Mucosa of descending colon (tissue), 3 donors: Measurements from ENCODE around the gene ALDH1B1. TPM values are rescaled to one million over a fixed set of nuclear protein-coding genes. Genes with fewer than 3 reads are reported as not detected.
A peak's percentile ranks its signal among the peaks of the same experiment; 100 is the strongest.
"Not testable (repeated sequence)": the region's sequence is repeated elsewhere in the genome, so short reads cannot be mapped to it uniquely, and the experiment has no call there.

Experiments used
- ATAC-seq: fragments of 200-7000 bp; cut with Tn5 transposase; one replicate; pipeline ENCODE4 v1.9.1; 2020; ENCODE audit warnings: mild to moderate bottlenecking, moderate library complexity
- DNase-seq, 3 donors: peaks; one replicate each; pipeline ENCODE4 v3.0.0-alpha.2; 2020
- H3K36me3 ChIP-seq: fragments of 200-600 bp; one replicate; pipeline ENCODE4 v1.8.0; 2021; ENCODE audit warnings: low read depth, mild to moderate bottlenecking
- H3K4me1 ChIP-seq: fragments of 200-600 bp; one replicate; pipeline ENCODE4 v1.8.0; 2021; ENCODE audit warnings: low read depth, mild to moderate bottlenecking
- H3K4me3 ChIP-seq: fragments of 200-600 bp; one replicate; pipeline ENCODE4 v1.8.0; 2021; ENCODE audit warnings: mild to moderate bottlenecking
- H3K9me3 ChIP-seq: fragments of 200-600 bp; one replicate; pipeline ENCODE4 v1.8.0; 2021; ENCODE audit warnings: mild to moderate bottlenecking
- intact Hi-C, 2 donors: fragments of 100-400 bp; cut with DNase I in 1 of 2; cut with micrococcal nuclease in 1 of 2; formaldehyde crosslinking; loops; one replicate each; pipeline versions ENCODE4 v1.11.0 to v1.11.1; 2022; cut with DNase I, micrococcal nuclease
- total RNA-seq, 3 donors: library from RNA; stranded (reverse); fragmentation: NEBNext Ultra II Directional in 2 of 3; extraction: Animal tissue kit (Norgen Biotek cat#: 25700) in 2 of 3; gene quantifications; one replicate each; pipeline versions ENCODE4 v1.2.1 to v1.2.4, GENCODE V29; 2021 to 2023
- TF ChIP-seq, protein P1 (sequence below): fragments of 200-600 bp; IDR thresholded peaks from one replicate; pipeline ENCODE4 v1.8.0; 2022; ENCODE audit warnings: antibody characterized with exemption, mild to moderate bottlenecking
- donor health status: DM: no; HTN: no; CAD: no; lungs with moderate emphysema.
- donor health status: DM: no; HTN: no; CAD: no.
- donor health status: DM: no; HTN: yes; CAD: no.

The ALDH1B1 gene
- total RNA-seq, 3 donors from 2014 or later = 39.5 to 58.1 (median 52.5) TPM

GRCh38 chr9:38376021-38376670 is 16.4 kb upstream of the ALDH1B1 start:
- Histone ChIP-seq H3K36me3 (no peaks in the 10 kb centered on the region), H3K4me1 (peaks cover 3% of the 10 kb centered on the region), H3K9me3 (no peaks in the 10 kb centered on the region), H3K4me3 (no peak overlapping the region)
- intact Hi-C loops = no loop called here
- no peak for DNase-seq
- ATAC-seq = no peak
- TF ChIP-seq, protein P1, sequence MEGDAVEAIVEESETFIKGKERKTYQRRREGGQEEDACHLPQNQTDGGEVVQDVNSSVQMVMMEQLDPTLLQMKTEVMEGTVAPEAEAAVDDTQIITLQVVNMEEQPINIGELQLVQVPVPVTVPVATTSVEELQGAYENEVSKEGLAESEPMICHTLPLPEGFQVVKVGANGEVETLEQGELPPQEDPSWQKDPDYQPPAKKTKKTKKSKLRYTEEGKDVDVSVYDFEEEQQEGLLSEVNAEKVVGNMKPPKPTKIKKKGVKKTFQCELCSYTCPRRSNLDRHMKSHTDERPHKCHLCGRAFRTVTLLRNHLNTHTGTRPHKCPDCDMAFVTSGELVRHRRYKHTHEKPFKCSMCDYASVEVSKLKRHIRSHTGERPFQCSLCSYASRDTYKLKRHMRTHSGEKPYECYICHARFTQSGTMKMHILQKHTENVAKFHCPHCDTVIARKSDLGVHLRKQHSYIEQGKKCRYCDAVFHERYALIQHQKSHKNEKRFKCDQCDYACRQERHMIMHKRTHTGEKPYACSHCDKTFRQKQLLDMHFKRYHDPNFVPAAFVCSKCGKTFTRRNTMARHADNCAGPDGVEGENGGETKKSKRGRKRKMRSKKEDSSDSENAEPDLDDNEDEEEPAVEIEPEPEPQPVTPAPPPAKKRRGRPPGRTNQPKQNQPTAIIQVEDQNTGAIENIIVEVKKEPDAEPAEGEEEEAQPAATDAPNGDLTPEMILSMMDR = no peak

- intact Hi-C loops = not testable (repeated sequence)
Measured at GRCh38 chr9:38377336-38378083, 15.0 kb upstream of the ALDH1B1 start.

GRCh38 chr9:38380230-38380871 is 12.2 kb upstream of the ALDH1B1 start:
- DNase-seq (no peak), ATAC-seq (no peak)
- H3K9me3 ChIP-seq = no peaks in the 10 kb centered on the region
- H3K36me3 ChIP-seq = no peaks in the 10 kb centered on the region
- TF ChIP-seq, protein P1 = no peak
- intact Hi-C loops = no loop called here
- peaks cover 7% of the 10 kb centered on the region for H3K4me1 ChIP-seq
- no peak overlapping the region for H3K4me3 ChIP-seq

More at GRCh38 chr9:38377336-38378083, 15.0 kb upstream of the ALDH1B1 start:
- H3K4me1 ChIP-seq, ATAC-seq, DNase-seq, H3K9me3 ChIP-seq, H3K4me3 ChIP-seq, H3K36me3 ChIP-seq: not testable (repeated sequence)

GRCh38 chr9:38380872-38381534 is 11.5 kb upstream of the ALDH1B1 start:
- TF ChIP-seq, protein P1 = no peak
- no peaks in the 10 kb centered on the region for H3K36me3 ChIP-seq
- ATAC-seq (peak; percentile 64), DNase-seq (no peak)
- intact Hi-C loops = no loop called here
- peaks cover 8% of the 10 kb centered on the region for H3K4me1 ChIP-seq
- H3K4me3 ChIP-seq = no peak overlapping the region
- no peaks in the 10 kb centered on the region for H3K9me3 ChIP-seq

GRCh38 chr9:38382141-38382540 is 10.4 kb upstream of the ALDH1B1 start:
- H3K4me3 ChIP-seq = no peak overlapping the region
- peaks cover 8% of the 10 kb centered on the region for H3K4me1 ChIP-seq
- TF ChIP-seq, protein P1 = no peak
- no peaks in the 10 kb centered on the region for H3K9me3 ChIP-seq
- no peaks in the 10 kb centered on the region for H3K36me3 ChIP-seq
- intact Hi-C loops = no loop called here
- ATAC-seq = no peak
- no peak for DNase-seq
